Esophagus muscularis mucosa (tissue), 3 donors: Measurements from ENCODE around the gene SHC1.

Experiments
- POLR2A ChIP-seq: fragments of 450-650 bp; IDR thresholded peaks from one replicate; pipeline ENCODE4 v1.6.1; 2017; ENCODE audit warnings: antibody characterized with exemption, moderate library complexity, mild to moderate bottlenecking, low read depth
- POLR2AphosphoS5 ChIP-seq, 2 donors: sonication (generic); formaldehyde crosslinking; IDR thresholded peaks; one replicate each; pipeline ENCODE4 v1.6.1; 2017; ENCODE audit warnings: antibody characterized with exemption in 2 of 2
- TF ChIP-seq, protein P1 (sequence below), 3 experiments: fragments of 200-600 bp in 2 of 3; fragments of 450-650 bp in 1 of 3; sonication (generic) in 2 of 3; IDR thresholded peaks; one replicate each; pipeline ENCODE4 v1.5.1; 2017 to 2019; ENCODE audit warnings: antibody characterized with exemption in 3 of 3, mild to moderate bottlenecking in 2 of 3, moderate library complexity in 1 of 3

DNA sequence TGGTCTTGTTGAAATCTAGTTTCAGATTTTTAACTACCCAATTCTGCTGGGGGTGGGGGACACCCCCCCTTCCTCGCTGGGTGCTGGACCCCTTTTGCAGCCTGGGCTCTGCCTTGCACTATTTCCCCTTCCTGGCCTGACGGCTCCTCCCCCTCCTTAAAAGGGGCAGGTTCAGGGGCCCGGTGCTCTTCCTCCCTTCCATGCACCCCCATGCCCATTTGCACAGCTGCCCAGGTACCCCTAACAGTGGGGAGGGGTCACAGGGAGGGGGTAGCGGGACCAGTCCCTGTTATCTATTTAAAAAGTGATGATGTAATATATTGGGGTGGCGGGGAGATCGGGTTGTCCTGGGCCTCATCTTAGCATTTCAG is 47.4 kb upstream of the SHC1 start:
- TF ChIP-seq, protein P1, sequence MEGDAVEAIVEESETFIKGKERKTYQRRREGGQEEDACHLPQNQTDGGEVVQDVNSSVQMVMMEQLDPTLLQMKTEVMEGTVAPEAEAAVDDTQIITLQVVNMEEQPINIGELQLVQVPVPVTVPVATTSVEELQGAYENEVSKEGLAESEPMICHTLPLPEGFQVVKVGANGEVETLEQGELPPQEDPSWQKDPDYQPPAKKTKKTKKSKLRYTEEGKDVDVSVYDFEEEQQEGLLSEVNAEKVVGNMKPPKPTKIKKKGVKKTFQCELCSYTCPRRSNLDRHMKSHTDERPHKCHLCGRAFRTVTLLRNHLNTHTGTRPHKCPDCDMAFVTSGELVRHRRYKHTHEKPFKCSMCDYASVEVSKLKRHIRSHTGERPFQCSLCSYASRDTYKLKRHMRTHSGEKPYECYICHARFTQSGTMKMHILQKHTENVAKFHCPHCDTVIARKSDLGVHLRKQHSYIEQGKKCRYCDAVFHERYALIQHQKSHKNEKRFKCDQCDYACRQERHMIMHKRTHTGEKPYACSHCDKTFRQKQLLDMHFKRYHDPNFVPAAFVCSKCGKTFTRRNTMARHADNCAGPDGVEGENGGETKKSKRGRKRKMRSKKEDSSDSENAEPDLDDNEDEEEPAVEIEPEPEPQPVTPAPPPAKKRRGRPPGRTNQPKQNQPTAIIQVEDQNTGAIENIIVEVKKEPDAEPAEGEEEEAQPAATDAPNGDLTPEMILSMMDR (IDR thresholded peaks at IDR 0.05): no peak
- TF ChIP-seq POLR2AphosphoS5 (IDR thresholded peaks at IDR 0.05) (no peak), POLR2A (no peak)
